GM12891 (cell line): ENCODE measurements around the gene DDX10.

ENCODE experiments used
- POLR2A ChIP-seq: IDR thresholded peaks from 2 replicates; pipeline ENCODE4 v1.6.1; 2011; ENCODE audit warnings: low read depth, low read length, control low read depth
- POLR2AphosphoS5 ChIP-seq: IDR thresholded peaks from 2 replicates; pipeline ENCODE4 v1.6.1; 2011; ENCODE audit warnings: low read depth, low read length, control low read depth
- SPI1 ChIP-seq: IDR thresholded peaks from 2 replicates; pipeline ENCODE4 v1.6.1; 2011; ENCODE audit warnings: low read depth, low read length, control low read depth
- TAF1 ChIP-seq: IDR thresholded peaks from 2 replicates; pipeline ENCODE4 v1.6.1; 2011; ENCODE audit warnings: low read depth, low read length, control low read depth

- TF ChIP-seq POLR2AphosphoS5 (no peak), SPI1 (no peak), POLR2A (no peak), TAF1 (no peak)
Observed at GRCh38 chr11:108797578-108798100, 132.8 kb downstream of the DDX10 start.
